CMK (cell line): ENCODE results near the gene PRIM2.
"Not testable (repeated sequence)": the region's sequence is repeated elsewhere in the genome, so short reads cannot be mapped to it uniquely, and the experiment has no call there.

Experiments
- DNase-seq: peaks from one replicate; pipeline ENCODE4 v3.0.0-alpha.2; 2010; ENCODE audit warnings: low read depth

Gene PRIM2

DNA sequence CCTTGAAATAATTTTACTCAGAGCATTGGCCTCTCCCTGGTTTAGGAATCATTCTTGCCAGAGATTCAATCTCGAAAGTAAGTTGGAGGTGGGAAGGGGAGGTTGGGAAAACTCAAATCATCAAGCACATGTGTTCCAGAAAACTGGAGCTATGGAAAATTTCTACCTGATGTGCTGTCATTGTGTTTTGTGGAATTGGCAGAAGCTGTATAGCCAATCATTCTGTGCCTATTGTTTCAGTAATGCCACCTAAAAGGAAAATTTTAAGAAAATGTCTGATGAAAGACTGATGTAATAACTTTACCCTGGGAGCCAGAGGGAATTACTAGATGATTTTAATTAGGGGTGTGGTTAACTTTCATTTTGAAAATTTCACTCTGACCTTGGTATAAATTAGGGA lies 187.8 kb downstream of the PRIM2 start:
- DNase-seq: not testable (repeated sequence)

GRCh38 chr6:57510390-57510789 lies 193.0 kb downstream of the PRIM2 start:
- not testable (repeated sequence) for DNase-seq

DNA sequence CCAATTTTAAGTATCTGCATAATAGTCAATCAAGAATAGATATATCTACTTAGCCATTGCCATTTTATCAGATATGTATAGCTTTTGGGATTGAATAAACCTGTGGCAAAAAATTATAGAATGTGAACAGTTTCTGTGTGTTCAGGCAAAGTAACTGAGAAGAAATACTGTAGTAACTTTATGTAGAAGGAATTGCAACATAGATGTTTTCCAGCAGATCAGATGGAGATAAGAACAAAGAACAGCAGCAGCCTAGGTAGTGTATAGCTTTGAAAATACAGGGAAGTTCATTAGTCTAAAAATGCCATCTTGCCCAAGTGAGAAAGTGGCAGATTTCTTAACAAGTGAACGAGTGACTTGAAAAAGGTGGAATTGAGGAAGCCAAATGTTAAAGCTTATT lies 197.7 kb downstream of the PRIM2 start:
- not testable (repeated sequence) for DNase-seq

GRCh38 chr6:57515845-57516244 lies 198.4 kb downstream of the PRIM2 start:
- not testable (repeated sequence) for DNase-seq

DNA sequence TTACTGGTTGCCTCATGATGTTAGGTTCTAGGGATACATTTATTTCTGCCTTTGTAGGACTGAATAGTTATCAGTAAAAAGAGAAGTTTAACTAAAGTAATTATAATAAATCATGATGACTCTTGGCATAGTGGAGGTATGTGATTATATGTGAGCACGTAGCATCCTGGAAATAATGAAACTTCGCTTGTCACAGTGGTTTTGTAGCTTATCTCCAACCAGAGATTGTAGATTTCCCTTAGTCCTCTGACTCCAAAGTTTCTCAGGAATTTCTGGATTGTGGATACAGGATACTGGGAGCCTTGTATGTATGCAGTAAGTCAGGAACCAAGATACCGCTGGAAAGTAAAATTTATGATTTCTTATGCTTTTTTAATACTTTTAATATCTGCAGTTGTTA lies 199.3 kb downstream of the PRIM2 start:
- not testable (repeated sequence) for DNase-seq

DNA sequence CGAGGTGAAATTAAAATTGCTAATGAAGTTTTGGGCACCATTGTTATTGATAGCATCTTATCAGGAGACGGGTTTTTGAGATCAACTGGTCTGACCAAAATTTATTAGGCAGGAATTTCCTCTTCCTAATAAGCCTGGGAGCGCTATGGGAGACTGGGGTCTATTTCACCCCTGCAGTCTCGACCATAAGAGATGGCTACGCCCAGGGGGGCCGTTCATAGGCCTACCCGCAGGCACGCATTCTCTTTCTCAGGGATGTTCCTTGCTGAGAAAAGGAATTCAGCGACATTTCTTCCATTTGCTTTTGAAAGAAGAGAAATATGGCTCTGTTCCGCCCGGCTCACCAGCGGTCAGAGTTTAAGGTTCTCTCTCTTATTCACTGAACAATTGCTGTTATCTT lies 201.8 kb downstream of the PRIM2 start:
- DNase-seq: not testable (repeated sequence)

- DNase-seq: not testable (repeated sequence)
Measured at GRCh38 chr6:57521085-57521484, 203.7 kb downstream of the PRIM2 start.

- not testable (repeated sequence) for DNase-seq
Measured at GRCh38 chr6:57523221-57523620, 205.8 kb downstream of the PRIM2 start.

GRCh38 chr6:57529755-57530154 lies 212.3 kb downstream of the PRIM2 start:
- not testable (repeated sequence) for DNase-seq

DNA sequence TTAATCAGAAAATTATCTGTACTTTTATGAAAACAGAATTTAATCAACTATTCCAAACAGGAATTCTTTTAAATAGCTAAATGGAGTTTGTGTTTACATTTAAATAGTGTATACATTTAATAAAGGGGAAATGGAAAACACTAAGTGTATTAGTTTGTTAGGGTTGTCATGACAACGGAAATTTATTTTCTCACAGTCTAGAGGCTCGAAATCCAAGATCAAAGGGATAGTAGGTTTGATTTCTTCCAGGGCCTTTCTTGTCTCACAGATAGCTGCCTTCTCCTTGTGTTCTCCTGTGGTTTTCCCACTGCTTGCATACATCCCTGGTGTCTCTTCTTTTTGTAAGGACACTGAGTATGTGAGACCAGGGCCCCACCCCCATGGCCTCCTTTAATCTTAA lies 215.2 kb downstream of the PRIM2 start:
- not testable (repeated sequence) for DNase-seq

DNA sequence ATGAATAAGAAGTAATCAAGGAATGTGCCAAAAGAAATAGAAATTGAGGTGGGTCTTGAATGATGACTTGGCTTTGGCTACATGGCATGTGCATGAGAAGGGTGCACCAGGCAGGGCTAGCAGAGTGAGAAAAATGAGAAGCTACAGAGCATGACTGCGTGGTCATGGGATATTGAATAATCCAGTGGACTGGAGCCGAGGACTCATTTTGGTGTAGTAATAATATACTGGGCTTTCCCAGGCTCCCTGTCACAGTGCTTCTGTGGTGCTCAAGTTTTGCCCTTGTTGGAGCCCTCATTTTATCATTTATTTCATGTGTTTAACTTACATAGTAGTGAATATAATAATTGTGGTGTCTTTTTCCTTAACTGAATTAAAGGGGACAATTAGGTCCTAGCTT lies 217.7 kb downstream of the PRIM2 start:
- not testable (repeated sequence) for DNase-seq

DNA sequence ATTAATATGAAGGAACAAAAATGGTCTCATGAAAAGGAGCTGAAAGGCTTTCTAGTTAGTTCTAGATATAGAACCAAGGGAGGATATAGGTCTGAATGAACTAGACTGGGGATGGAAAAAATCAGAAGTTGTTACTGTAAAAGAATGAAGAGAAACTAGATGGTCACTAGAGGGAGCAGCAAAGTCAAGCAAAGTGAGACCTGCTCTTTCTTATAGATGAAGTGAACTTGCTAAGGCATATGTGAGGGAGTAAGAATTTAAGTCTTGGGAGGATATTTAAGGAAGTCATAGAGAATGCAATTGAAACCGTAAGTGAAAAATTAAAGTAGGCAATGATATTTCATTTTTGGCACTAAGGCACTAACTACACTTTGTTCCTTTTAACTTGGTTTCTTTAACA lies 218.6 kb downstream of the PRIM2 start:
- DNase-seq: not testable (repeated sequence)

GRCh38 chr6:57537916-57538315 lies 220.5 kb downstream of the PRIM2 start:
- not testable (repeated sequence) for DNase-seq

GRCh38 chr6:57551961-57552360 lies 234.5 kb downstream of the PRIM2 start:
- DNase-seq: not testable (repeated sequence)

GRCh38 chr6:57557855-57558254 lies 240.4 kb downstream of the PRIM2 start:
- DNase-seq: not testable (repeated sequence)

- not testable (repeated sequence) for DNase-seq
Measured at GRCh38 chr6:57559170-57559569, 241.7 kb downstream of the PRIM2 start.

DNA sequence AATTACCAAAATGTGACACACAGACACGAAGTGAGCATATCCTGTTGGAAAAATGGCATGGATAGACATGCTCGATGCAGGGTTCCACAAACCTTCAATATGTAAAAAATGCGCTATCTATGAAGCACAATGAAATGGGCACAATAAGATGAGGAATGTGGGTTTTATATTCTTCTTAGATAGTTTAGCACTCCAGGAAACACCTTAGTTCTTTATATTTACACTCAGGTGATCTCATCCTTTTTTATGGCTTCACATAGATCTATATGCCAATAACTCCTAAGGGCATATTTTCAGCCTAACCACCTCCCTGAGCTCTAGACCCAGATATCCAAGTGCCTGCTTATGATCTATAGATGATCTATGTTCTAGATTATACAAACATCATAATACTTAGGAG lies 244.8 kb downstream of the PRIM2 start:
- not testable (repeated sequence) for DNase-seq

- not testable (repeated sequence) for DNase-seq
Measured at GRCh38 chr6:57572119-57572518, 254.7 kb downstream of the PRIM2 start.

DNA sequence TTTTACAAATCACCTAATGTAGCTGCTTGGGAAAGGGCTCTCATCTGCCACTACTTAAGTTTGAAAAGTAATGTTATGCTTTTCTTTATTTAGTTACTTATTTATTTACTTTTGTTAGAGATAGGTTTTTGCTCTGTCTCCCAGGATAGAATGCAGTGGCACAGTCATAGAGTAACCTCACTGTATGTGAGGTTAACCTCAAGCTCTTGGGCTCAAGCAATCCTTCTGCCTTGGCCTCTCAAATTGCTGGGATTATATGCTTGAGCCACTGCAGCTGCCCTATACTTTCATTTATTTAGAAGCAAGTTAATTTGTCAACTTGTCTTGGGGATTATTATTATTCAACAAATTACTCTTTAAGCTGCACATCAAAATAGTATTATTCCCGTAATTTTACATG lies 255.4 kb downstream of the PRIM2 start:
- DNase-seq: not testable (repeated sequence)

GRCh38 chr6:57577023-57577422 lies 259.6 kb downstream of the PRIM2 start:
- not testable (repeated sequence) for DNase-seq

DNA sequence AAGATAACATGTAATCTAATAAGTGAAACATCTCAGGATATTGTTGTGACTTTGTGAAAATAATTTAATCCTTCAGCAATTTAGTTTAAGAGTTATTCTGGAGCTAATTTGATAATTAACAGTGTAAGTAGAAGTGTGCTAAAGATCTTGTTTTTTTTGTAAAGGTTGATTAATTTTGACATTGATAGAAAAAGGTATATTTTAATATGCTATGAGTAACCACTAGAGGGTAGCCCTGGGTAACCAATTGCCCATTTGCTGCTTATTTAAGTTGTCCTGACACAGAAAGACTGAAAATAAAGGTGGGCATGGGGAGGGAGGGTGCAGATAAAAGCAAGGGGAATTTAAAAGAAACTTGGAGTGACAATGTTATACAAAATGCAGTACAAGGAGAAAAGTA lies 262.1 kb downstream of the PRIM2 start:
- not testable (repeated sequence) for DNase-seq

GRCh38 chr6:57581586-57581985 lies 264.2 kb downstream of the PRIM2 start:
- not testable (repeated sequence) for DNase-seq

GRCh38 chr6:57601105-57601504 lies 283.7 kb downstream of the PRIM2 start:
- DNase-seq: not testable (repeated sequence)

- DNase-seq: not testable (repeated sequence)
Measured at GRCh38 chr6:57605303-57605702, 287.9 kb downstream of the PRIM2 start.

DNA sequence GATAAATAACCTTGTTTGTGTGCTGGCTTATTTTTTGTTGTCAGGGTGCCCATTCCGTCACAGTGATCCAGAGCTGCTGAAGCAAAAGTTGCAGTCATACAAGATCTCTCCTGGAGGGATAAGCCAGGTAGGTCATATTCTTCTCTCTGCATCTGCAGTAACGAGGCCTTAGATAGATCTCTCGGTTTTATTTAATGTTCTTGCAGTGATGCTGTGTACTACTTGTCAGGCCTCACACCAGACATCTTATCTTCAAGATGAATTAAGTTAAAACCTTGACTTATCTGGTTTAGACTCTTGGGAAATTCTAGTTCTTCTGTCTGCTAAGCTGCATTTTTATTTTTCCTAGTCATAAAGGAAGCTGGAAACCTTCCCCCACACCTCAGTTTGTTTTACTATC lies 288.9 kb downstream of the PRIM2 start:
- not testable (repeated sequence) for DNase-seq
